ENCODE data around the gene IQSEC2. TPM values are rescaled to one million over a fixed set of nuclear protein-coding genes. Genes with fewer than 3 reads are reported as not detected.
A peak's percentile ranks its signal among the peaks of the same experiment; 100 is the strongest.

The IQSEC2 gene
- total and polyA plus RNA-seq, 9 of the 15 experiments (the other 6 are each of a cell fraction or from before 2014, with no cell fraction given): 2.7 to 41.8 (median 20.1) TPM

GRCh38 chrX:53254570-53255461 lies 26.6 kb downstream of the IQSEC2 start (continued):
- peak; percentile 42; the same call in 1 of the 2 replicates for TF ChIP-seq ZNF592 (IDR thresholded peaks at IDR 0.05)
- no peak for TF ChIP-seq ETV5 (CRISPR knock-in tag; IDR thresholded peaks at IDR 0.05; ENCODE audit: low read depth)
- TF ChIP-seq NFRKB (IDR thresholded peaks at IDR 0.05; ENCODE audit: low read depth): peak; percentile 40; the same call in 1 of the 2 replicates

All from K562 (cell line).